Dedifferentiated amniotic fluid mesenchymal stem cell (primary cell): ENCODE measurements around the gene PRM1.

Source experiments
- DNase-seq: peaks from one replicate; pipeline ENCODE4 v3.0.0-alpha.2; 2016; ENCODE audit errors: extremely low spot score

Gene PRM1, protein sequence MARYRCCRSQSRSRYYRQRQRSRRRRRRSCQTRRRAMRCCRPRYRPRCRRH

DNA sequence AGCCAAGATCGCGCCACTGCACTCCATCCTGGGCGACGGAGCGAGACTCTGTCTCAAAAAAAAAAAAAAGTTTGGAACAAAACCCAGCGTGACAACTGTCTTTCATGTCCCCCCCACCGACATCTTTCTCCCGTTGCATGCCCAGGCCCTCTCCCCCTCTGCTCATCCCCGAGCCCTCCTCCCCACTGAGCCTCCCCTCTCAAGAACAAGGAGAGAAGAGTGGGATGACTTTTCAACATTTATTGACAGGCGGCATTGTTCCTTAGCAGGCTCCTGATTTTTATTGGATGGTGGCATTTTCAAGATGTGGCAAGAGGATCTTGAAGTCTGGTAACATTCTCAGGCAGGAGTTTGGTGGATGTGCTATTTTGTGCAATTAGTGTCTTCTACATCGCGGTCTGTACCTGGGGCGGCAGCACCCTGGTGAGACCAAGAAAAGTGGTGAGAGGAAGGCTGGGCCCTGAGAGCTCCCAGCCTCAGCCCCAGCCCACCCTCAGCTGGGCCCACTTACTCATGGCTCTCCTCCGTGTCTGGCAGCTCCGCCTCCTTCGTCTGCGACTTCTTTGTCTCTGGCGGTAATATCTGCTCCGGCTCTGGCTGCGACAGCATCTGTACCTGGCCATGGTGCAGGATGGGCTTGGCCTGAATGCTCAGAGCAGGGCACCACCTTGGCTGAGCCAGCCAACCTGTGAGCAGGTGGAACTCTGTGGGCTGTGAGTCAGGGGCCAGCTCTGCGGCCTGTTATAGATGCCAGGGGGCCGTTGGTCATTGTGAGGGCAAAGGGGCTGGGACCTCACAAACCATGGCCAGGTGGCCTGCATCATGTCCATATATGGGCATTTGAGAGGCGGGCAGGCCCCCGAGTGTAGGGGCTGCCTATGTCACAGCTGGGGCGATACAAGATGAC lies at the start of gene PRM1:
PRM1 (minus strand) TSS at position 715 of the 907 bp plus-strand sequence; CDS start at position 623, 92 bp downstream.
- no peak for DNase-seq

GRCh38 chr16:11330526-11331237 lies 49.6 kb upstream of the PRM1 start:
- DNase-seq = no peak

GRCh38 chr16:11329891-11330290 lies 48.8 kb upstream of the PRM1 start:
- no peak for DNase-seq

GRCh38 chr16:11329071-11329491 lies 48.0 kb upstream of the PRM1 start:
- DNase-seq = no peak

DNA sequence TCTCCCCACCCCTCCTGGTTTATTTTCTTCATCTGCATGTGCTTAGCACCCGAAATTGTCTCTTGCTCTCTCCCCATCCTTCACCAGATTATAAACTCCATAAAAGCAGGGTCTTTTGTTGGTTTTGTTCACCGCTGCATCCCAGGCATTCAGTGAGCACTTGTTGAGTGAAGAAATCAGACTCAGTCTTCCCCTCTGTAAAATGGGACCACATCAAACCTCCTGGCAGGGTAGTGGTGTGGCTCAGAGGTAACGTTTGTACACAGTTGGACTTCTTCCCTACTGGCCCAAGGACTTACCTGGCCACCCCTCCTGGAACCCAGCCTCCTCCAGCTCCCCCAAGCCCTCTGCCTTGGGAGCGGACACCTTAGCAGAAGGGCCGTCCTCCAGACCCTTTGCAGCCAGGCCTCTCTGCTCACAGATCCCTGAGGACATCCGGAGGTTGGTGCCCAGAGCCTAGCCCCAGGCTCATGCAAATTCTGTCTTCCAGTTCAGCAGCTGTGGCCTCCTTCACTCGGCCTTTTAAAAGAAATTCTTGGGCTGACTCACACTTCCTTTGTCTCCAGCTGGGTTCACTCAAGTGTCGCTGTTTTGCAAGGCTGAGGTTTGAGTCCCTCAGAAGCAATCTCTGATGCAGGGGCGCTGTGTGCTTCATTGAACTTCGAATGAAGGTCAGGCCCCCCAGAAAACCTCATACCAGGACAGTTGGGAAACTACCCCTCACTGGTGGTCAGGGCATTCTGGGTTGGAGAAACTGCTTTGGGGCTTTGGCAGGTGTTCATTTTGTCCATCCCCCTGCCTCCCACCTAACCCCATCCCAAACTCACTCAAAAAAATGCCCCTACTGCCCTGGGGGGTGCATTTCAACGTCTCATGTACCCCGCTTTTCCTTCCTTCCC lies 47.3 kb upstream of the PRM1 start:
- peak; percentile 96 for DNase-seq

DNA sequence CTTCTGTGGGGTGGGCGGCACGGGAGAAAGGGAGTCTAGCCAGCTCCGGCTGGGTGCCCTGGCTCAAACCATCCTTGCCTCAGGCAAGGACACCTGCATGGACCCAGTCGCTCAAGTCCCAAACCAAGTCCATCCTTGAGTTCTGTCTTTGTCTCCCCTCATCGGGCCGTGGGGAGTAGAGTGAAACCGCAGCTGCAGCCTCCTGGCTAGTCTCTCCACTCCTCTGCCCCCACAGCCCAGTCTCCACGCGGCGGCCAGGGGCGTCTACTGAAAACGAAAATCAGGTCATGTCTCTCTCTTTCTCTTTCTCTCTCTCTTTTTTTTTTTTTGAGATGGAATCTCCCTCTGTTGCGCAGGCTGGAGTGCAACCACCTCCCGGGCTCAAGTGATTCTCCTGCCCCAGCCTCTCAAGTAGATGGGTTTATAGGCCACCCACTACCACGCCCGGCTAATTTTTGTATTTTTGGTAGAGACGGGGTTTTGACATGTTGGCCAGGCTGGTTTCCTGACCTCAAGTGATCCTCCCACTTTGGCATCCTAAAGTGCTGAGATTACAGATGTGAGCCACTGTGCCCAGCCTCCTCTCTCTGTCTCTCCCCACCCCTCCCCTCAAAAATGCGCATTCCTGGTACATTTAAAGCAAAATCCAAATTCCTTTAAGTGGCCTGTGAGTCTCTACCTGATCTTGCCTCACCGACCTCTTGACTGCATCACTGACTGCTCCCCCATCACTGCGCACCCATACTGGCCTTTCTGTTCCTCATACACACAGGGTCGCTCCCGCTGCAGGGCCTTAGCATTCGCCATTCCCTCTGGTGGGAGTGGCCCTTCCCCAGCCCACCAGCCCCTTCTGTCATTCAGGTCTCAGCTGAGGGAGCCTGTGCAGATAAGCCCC lies 46.4 kb upstream of the PRM1 start:
- no peak for DNase-seq

DNA sequence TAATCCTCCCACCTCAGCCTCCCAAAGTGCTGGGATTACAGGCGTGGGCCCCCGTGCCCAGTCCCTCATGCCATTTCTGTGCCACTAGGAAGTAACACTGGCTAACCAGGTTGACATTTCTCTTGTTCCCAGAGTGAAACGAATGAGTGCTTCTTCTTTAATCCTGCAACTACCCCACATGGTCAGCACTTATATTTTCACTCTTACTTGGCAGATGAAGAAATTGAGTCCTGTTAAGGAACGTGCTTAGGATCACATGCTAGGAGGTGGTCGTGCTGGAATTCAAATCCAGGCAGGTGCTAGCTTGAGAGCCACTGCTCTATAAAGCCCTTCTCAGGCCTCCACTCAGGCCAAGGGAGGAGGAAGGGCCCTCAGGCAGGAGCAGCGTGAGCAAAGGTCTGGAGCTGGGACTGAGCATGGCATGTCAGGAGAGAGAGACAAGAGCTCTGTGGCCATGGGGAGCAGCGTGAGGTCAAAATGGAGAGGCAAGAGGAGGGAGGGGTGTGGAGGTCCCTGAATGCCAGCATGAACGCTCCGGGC lies 45.7 kb upstream of the PRM1 start:
- DNase-seq = no peak

GRCh38 chr16:11326084-11326736 lies 45.1 kb upstream of the PRM1 start:
- DNase-seq = no peak

DNA sequence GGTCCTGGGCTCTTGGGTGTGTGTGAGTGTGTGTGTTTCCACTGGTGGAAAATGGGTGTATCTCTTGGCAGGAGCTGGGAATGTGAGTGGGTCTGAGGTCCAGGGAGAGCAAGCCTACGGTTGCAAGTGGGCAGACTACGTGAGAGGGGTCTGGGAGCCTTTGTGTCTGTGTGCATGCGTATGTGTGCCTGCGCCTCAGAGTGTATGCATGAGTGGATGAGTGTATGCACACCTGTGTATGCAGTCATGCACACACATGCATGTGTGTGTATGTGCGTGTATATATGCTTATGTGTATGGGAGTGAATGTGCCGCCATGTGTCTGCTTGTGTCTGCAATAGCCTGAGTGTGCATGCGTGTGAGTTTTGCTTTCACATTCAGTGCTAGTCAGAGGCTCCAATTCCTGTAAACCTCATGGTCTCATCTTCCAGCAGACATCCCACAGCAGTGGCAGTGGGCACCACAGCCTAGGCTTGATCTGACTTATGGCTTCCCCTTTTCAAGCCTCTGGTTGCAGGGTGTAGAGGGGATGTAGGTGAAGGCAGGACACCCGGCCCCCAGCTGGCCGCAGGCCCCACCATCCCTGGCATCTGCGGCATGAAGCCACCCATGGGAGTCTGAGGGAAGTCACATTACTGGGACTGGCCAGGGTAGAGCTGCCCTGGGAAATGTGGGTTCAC lies 44.4 kb upstream of the PRM1 start:
- no peak for DNase-seq

- no peak for DNase-seq
Measured at GRCh38 chr16:11323551-11324336, 42.6 kb upstream of the PRM1 start.

GRCh38 chr16:11322823-11323222 lies 41.7 kb upstream of the PRM1 start:
- DNase-seq = no peak

DNA sequence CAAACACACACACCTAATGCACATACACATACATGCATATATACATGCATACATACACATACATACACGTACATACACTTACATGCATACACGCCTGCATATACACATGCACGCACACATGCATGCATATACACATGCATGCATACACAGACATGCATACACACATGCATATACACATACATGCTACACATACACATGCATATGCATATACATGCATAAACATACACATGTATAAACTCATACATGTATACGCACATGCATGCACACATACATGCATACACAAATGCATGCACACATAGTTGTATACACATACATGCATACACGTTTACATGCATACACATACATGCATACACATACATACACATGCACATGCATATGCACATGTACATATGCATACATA lies 40.5 kb upstream of the PRM1 start:
- DNase-seq = no peak

- no peak for DNase-seq
Measured at GRCh38 chr16:11320170-11320569, 39.0 kb upstream of the PRM1 start.

DNA sequence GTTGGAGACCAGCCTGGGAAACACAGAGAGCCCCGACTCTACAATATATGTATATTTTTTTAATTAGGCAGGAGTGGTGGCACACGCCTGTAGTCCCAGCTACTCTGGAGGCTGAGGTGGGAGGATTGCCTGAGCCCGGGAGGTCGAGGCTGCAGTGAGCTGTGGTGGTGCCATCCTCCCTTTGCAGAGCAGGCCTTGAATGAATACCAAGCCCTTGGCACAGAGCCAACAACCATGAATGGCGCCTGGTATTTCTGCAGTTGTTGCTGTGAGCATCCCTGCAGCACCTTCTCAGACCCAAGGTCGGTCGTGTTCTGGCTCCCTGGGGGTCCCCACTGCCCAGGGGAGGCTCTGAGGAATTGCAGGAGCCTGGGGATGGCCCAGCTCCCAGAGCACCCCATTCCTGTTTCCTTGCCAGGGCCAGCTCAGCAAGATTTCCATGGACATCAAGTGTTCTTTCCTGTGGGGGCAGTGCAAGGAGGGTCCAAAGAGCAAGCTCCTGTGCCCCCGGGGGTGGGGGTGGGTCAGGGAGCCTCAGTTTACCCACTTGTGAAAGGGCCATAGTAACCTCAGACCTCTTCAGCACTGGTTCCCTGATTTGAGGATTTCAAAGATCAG lies 38.5 kb upstream of the PRM1 start:
- no peak for DNase-seq

DNA sequence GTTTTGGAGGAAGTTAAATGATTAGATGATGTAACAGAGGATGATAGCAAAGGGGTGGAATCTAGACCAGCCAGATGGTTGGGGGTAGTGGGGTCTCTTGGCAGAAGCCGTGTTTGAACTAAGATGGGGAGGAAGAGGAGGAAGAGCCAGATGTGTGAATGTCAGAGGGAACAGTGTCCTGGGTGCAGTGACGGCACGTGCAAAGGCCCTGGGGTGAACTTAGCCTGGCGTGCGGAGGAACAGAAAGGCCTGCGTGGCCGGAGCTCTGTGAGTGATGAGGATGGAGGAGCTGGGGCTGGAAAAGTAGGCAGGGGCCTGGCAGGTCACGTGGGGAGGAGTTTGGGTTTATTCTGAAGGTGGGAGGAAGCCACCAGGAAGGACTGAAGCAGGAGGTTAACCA lies 37.7 kb upstream of the PRM1 start:
- no peak for DNase-seq

DNA sequence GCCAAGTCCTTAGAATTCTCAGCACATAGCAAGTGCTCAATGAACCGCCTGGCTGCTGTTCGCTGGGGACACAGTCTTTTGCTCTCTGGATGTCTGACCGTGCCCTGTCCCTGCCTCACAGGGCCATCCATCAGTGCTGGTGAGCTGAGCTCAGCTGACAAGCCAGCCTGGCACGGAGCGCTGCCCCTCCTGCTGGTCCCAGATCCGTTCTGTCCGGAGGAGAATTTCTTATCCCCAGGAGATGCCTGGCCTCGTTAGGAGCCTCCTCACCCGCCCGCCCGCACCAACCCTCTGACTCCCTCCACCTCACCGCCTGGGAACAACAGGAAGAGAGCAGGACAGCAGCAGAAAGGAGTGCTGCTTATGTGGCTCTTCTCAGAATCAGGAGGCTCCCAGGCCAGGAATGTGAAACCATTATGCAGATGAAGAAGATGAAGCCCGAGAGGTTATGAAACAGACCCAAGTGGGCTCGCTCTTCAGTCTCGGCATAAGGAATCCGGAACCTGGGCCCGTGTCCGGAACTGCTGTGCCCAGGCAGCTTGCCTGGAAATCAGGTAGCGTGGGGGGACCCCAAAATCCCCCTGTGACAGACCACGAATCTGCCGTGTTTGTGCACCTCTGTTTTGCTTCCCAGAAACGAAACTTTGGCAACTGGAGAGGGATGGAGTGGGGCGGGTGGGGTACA lies 35.3 kb upstream of the PRM1 start:
- DNase-seq = no peak

DNA sequence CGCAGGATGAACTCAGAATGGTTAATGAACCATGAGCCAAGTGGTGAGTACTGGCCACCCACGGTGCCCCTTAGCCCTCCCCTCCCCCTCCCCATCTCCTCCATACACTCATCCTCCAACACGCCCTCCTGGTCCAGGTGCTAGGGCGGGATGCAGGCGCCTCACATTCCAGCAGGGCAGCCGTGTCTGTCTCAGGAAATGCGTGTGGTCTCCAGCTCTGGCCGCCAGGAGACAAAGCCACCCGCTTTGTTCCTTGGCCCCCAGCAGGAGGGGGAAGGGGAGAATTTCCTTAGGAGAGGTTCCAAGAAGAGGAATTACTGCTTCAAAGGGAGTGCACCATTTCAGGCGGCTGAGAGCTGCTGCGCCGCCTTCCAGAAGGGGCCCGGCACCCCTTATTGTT lies 34.4 kb upstream of the PRM1 start:
- DNase-seq = no peak
